ENCODE measurements around the gene VANGL2. TPM values are rescaled to one million over a fixed set of nuclear protein-coding genes. Genes with fewer than 3 reads are reported as not detected.
A peak's percentile ranks its signal among the peaks of the same experiment; 100 is the strongest.

VANGL2 gene
- total RNA-seq, 1 donor from 2014 or later: not detected

- no peak for DNase-seq (ENCODE audit: low read depth in 2 of 2)
These were observed 27.3 kb downstream of the VANGL2 start for GRCh38 chr1:160427625-160428024.

- DNase-seq (ENCODE audit: low read depth in 2 of 2): no peak
These were observed 27.7 kb downstream of the VANGL2 start for GRCh38 chr1:160428053-160428452.

- DNase-seq (ENCODE audit: low read depth in 2 of 2): peak; percentile 26 to 46
These were observed 28.3 kb downstream of the VANGL2 start for GRCh38 chr1:160428655-160429054.

- DNase-seq (ENCODE audit: low read depth in 2 of 2): no peak
These were observed 28.8 kb downstream of the VANGL2 start for GRCh38 chr1:160429125-160429561.

GRCh38 chr1:160429702-160430535 lies 29.6 kb downstream of the VANGL2 start:
- no peak for DNase-seq (ENCODE audit: low read depth in 2 of 2)

- DNase-seq (ENCODE audit: low read depth in 2 of 2): no peak
These were observed 30.6 kb downstream of the VANGL2 start for GRCh38 chr1:160431006-160431405.

GRCh38 chr1:160431571-160431970 lies 31.2 kb downstream of the VANGL2 start:
- DNase-seq (ENCODE audit: low read depth in 2 of 2): no peak

- no peak for DNase-seq (ENCODE audit: low read depth in 2 of 2)
These were observed 32.0 kb downstream of the VANGL2 start for GRCh38 chr1:160432371-160432786.

GRCh38 chr1:160436966-160437365 lies 36.6 kb downstream of the VANGL2 start:
- no peak for DNase-seq (ENCODE audit: low read depth in 2 of 2)

- DNase-seq (ENCODE audit: low read depth in 2 of 2): no peak
These were observed 37.3 kb downstream of the VANGL2 start for GRCh38 chr1:160437432-160438316.

GRCh38 chr1:160438317-160438918 lies 38.1 kb downstream of the VANGL2 start:
- DNase-seq (ENCODE audit: low read depth in 2 of 2): no peak

- no peak for DNase-seq (ENCODE audit: low read depth in 2 of 2)
These were observed 38.6 kb downstream of the VANGL2 start for GRCh38 chr1:160438935-160439334.

- DNase-seq (ENCODE audit: low read depth in 2 of 2): no peak
These were observed 39.4 kb downstream of the VANGL2 start for GRCh38 chr1:160439718-160440117.

- no peak for DNase-seq (ENCODE audit: low read depth in 2 of 2)
These were observed 46.7 kb downstream of the VANGL2 start for GRCh38 chr1:160446945-160447600.

GRCh38 chr1:160449494-160449893 lies 49.1 kb downstream of the VANGL2 start:
- no peak for DNase-seq (ENCODE audit: low read depth in 2 of 2)

- DNase-seq (ENCODE audit: low read depth in 2 of 2): no peak
These were observed 50.9 kb downstream of the VANGL2 start for GRCh38 chr1:160451119-160451858.

- DNase-seq (ENCODE audit: low read depth in 2 of 2): no peak
These were observed 51.5 kb downstream of the VANGL2 start for GRCh38 chr1:160451859-160452232.

- no peak for DNase-seq (ENCODE audit: low read depth in 2 of 2)
These were observed 53.1 kb downstream of the VANGL2 start for GRCh38 chr1:160453443-160453842.

GRCh38 chr1:160454371-160455152 lies 54.2 kb downstream of the VANGL2 start:
- DNase-seq (ENCODE audit: low read depth in 2 of 2): no peak

- no peak for DNase-seq (ENCODE audit: low read depth in 2 of 2)
These were observed 54.8 kb downstream of the VANGL2 start for GRCh38 chr1:160455153-160455517.
